ENCODE measurements around the gene BPIFA1.

Gene BPIFA1

GRCh38 chr20:33277471-33278441, 42.0 kb downstream of the BPIFA1 start:
- DNase-seq (ENCODE audit: low read depth), result no peak

- no peak for DNase-seq (ENCODE audit: low read depth)
Observed at GRCh38 chr20:33278700-33279099, 42.9 kb downstream of the BPIFA1 start.

GRCh38 chr20:33279261-33279910, 43.6 kb downstream of the BPIFA1 start:
- no peak for DNase-seq (ENCODE audit: low read depth)

- no peak for DNase-seq (ENCODE audit: low read depth)
Observed at GRCh38 chr20:33280000-33280680, 44.3 kb downstream of the BPIFA1 start.

- no peak for DNase-seq (ENCODE audit: low read depth)
Observed at GRCh38 chr20:33280775-33281174, 45.0 kb downstream of the BPIFA1 start.

GRCh38 chr20:33281550-33282146, 45.9 kb downstream of the BPIFA1 start:
- DNase-seq (ENCODE audit: low read depth), result no peak

- DNase-seq (ENCODE audit: low read depth), result no peak
Observed at GRCh38 chr20:33282196-33282934, 46.6 kb downstream of the BPIFA1 start.

- no peak for DNase-seq (ENCODE audit: low read depth)
Observed at GRCh38 chr20:33282991-33283555, 47.3 kb downstream of the BPIFA1 start, which contains the start of gene BPIFB1. TSS of gene BPIFB1 (plus strand) at chr20:33283214. CDS start at chr20:33286074, 2,860 bp downstream.

GRCh38 chr20:33284284-33284683, 48.5 kb downstream of the BPIFA1 start:
- no peak for DNase-seq (ENCODE audit: low read depth)

GRCh38 chr20:33284937-33285336, 49.1 kb downstream of the BPIFA1 start:
- DNase-seq (ENCODE audit: low read depth), result no peak

GRCh38 chr20:33285861-33286495, 50.2 kb downstream of the BPIFA1 start:
- DNase-seq (ENCODE audit: low read depth), result no peak

GRCh38 chr20:33287884-33288283, 52.1 kb downstream of the BPIFA1 start:
- no peak for DNase-seq (ENCODE audit: low read depth)

- DNase-seq (ENCODE audit: low read depth), result no peak
Observed at GRCh38 chr20:33290852-33291251, 55.1 kb downstream of the BPIFA1 start.

- no peak for DNase-seq (ENCODE audit: low read depth)
Observed at GRCh38 chr20:33291416-33291815, 55.6 kb downstream of the BPIFA1 start.

- DNase-seq (ENCODE audit: low read depth), result no peak
Observed at GRCh38 chr20:33291830-33292355, 56.1 kb downstream of the BPIFA1 start.
